GM12878 (cell line): ENCODE measurements around the gene CC2D1A.

ENCODE experiments used
- EP300 ChIP-seq, 2 experiments: fragments of 150-350 bp in 1 of 2; IDR thresholded peaks; 2 replicates each; pipeline ENCODE4 v1.6.1; 2011 to 2012; ENCODE audit warnings: low read depth in 2 of 2, low read length in 2 of 2, borderline replicate concordance in 1 of 2, improper control_type of control experiment in 1 of 2, inconsistent platforms in 1 of 2; ENCODE audit not compliant: control insufficient read depth in 1 of 2
- HDAC2 ChIP-seq: fragments of 200-600 bp; sonication (generic); IDR thresholded peaks from 2 replicates; pipeline ENCODE4 v1.6.1; 2017
- JUND ChIP-seq: IDR thresholded peaks from 2 replicates; pipeline ENCODE4 v1.6.1; 2012; ENCODE audit warnings: low read depth, mild to moderate bottlenecking, low read length, improper control_type of control experiment, moderate library complexity

- TF ChIP-seq HDAC2: no peak
- TF ChIP-seq EP300 (IDR thresholded peaks at IDR 0.05; ENCODE audit: borderline replicate concordance in 1 of 2, control insufficient read depth in 1 of 2, low read depth in 2 of 2, low read length in 2 of 2): no peak
- no peak for TF ChIP-seq JUND
Observed at GRCh38 chr19:13914777-13915176, 8.8 kb downstream of the CC2D1A start.
